Measurements from ENCODE around the gene FKBP5.
A peak's percentile ranks its signal among the peaks of the same experiment; 100 is the strongest.
"Not testable (repeated sequence)": the region's sequence is repeated elsewhere in the genome, so short reads cannot be mapped to it uniquely, and the experiment has no call there.

The FKBP5 gene

GRCh38 chr6:35602133-35602946, 86.4 kb downstream of the FKBP5 start:
- H3K9me3 ChIP-seq (ENCODE audit: insufficient read depth, low read depth, low read length) = no peaks in the 10 kb centered on the region
- H3K4me3 ChIP-seq (ENCODE audit: low read length) = no peak overlapping the region
- H3K27me3 ChIP-seq (ENCODE audit: insufficient read depth, low read length) = no peaks in the 10 kb centered on the region
- H3K36me3 ChIP-seq (ENCODE audit: insufficient read depth, low read depth, low read length) = peaks cover 2% of the 10 kb centered on the region; the same call in 1 of the 2 replicates
- peak overlapping the region; percentile 3; the same call in 1 of the 2 replicates for H3K9ac ChIP-seq (ENCODE audit: low read depth, low read length)
- peaks cover 27% of the 10 kb centered on the region; the same call in 1 of the 2 replicates for H3K4me1 ChIP-seq (ENCODE audit: insufficient read depth, low read length)
- no peak overlapping the region for H3K27ac ChIP-seq (ENCODE audit: low read length)

- Histone ChIP-seq H3K36me3 (ENCODE audit: insufficient read depth, low read depth, low read length) (peaks cover 10% of the 10 kb centered on the region; the same call in 1 of the 2 replicates), H3K9ac (ENCODE audit: low read depth, low read length) (peak overlapping the region; percentile 3; the same call in 1 of the 2 replicates), H3K27me3 (ENCODE audit: insufficient read depth, low read length) (no peaks in the 10 kb centered on the region), H3K9me3 (ENCODE audit: insufficient read depth, low read depth, low read length) (no peaks in the 10 kb centered on the region), H3K4me3 (ENCODE audit: low read length) (peak overlapping the region; percentile 4; the same call in 1 of the 2 replicates), H3K27ac (ENCODE audit: low read length) (no peak overlapping the region), H3K4me1 (ENCODE audit: insufficient read depth, low read length) (peaks cover 27% of the 10 kb centered on the region; the same call in 1 of the 2 replicates)
These were observed 87.2 kb downstream of the FKBP5 start for GRCh38 chr6:35601331-35602132.

GRCh38 chr6:35600659-35601125, 88.0 kb downstream of the FKBP5 start:
- H3K9ac ChIP-seq (ENCODE audit: low read depth, low read length) = no peak overlapping the region
- H3K36me3 ChIP-seq (ENCODE audit: insufficient read depth, low read depth, low read length) = peaks cover 12% of the 10 kb centered on the region; the same call in 1 of the 2 replicates
- no peak overlapping the region for H3K27ac ChIP-seq (ENCODE audit: low read length)
- H3K4me1 ChIP-seq (ENCODE audit: insufficient read depth, low read length) = peaks cover 27% of the 10 kb centered on the region; the same call in 1 of the 2 replicates
- H3K27me3 ChIP-seq (ENCODE audit: insufficient read depth, low read length) = no peaks in the 10 kb centered on the region
- H3K9me3 ChIP-seq (ENCODE audit: insufficient read depth, low read depth, low read length) = no peaks in the 10 kb centered on the region
- H3K4me3 ChIP-seq (ENCODE audit: low read length) = no peak overlapping the region

GRCh38 chr6:35599761-35600658, 88.7 kb downstream of the FKBP5 start:
- Histone ChIP-seq H3K36me3 (ENCODE audit: insufficient read depth, low read depth, low read length) (peaks cover 17% of the 10 kb centered on the region; the same call in 1 of the 2 replicates), H3K9me3 (ENCODE audit: insufficient read depth, low read depth, low read length) (no peaks in the 10 kb centered on the region), H3K27ac (ENCODE audit: low read length) (no peak overlapping the region), H3K27me3 (ENCODE audit: insufficient read depth, low read length) (no peaks in the 10 kb centered on the region), H3K4me3 (ENCODE audit: low read length) (no peak overlapping the region), H3K4me1 (ENCODE audit: insufficient read depth, low read length) (peaks cover 27% of the 10 kb centered on the region; the same call in 1 of the 2 replicates), H3K9ac (ENCODE audit: low read depth, low read length) (no peak overlapping the region)

- Histone ChIP-seq H3K36me3 (ENCODE audit: insufficient read depth, low read depth, low read length) (peaks cover 20% of the 10 kb centered on the region; the same call in 1 of the 2 replicates), H3K4me1 (ENCODE audit: insufficient read depth, low read length) (peaks cover 27% of the 10 kb centered on the region; the same call in 1 of the 2 replicates)
- H3K27ac ChIP-seq (ENCODE audit: low read length); H3K9me3 ChIP-seq (ENCODE audit: insufficient read depth, low read depth, low read length); H3K27me3 ChIP-seq (ENCODE audit: insufficient read depth, low read length); H3K4me3 ChIP-seq (ENCODE audit: low read length); H3K9ac ChIP-seq (ENCODE audit: low read depth, low read length): not testable (repeated sequence)
These were observed 90.1 kb downstream of the FKBP5 start for GRCh38 chr6:35598621-35599020.

GRCh38 chr6:35596448-35597442, 92.0 kb downstream of the FKBP5 start:
- no peaks in the 10 kb centered on the region for H3K9me3 ChIP-seq (ENCODE audit: insufficient read depth, low read depth, low read length)
- H3K4me3 ChIP-seq (ENCODE audit: low read length) = no peak overlapping the region
- H3K9ac ChIP-seq (ENCODE audit: low read depth, low read length) = no peak overlapping the region
- H3K36me3 ChIP-seq (ENCODE audit: insufficient read depth, low read depth, low read length) = peaks cover 20% of the 10 kb centered on the region; the same call in 1 of the 2 replicates
- H3K27me3 ChIP-seq (ENCODE audit: insufficient read depth, low read length) = no peaks in the 10 kb centered on the region
- H3K27ac ChIP-seq (ENCODE audit: low read length) = no peak overlapping the region
- peaks cover 12% of the 10 kb centered on the region; the same call in 1 of the 2 replicates for H3K4me1 ChIP-seq (ENCODE audit: insufficient read depth, low read length)

- no peaks in the 10 kb centered on the region for H3K9me3 ChIP-seq (ENCODE audit: insufficient read depth, low read depth, low read length)
- H3K4me1 ChIP-seq (ENCODE audit: insufficient read depth, low read length) = no peaks in the 10 kb centered on the region
- H3K9ac ChIP-seq (ENCODE audit: low read depth, low read length) = no peak overlapping the region
- H3K27ac ChIP-seq (ENCODE audit: low read length) = no peak overlapping the region
- H3K4me3 ChIP-seq (ENCODE audit: low read length) = no peak overlapping the region
- H3K36me3 ChIP-seq (ENCODE audit: insufficient read depth, low read depth, low read length) = peaks cover 29% of the 10 kb centered on the region; the same call in 1 of the 2 replicates
- H3K27me3 ChIP-seq (ENCODE audit: insufficient read depth, low read length) = no peaks in the 10 kb centered on the region
These were observed 94.1 kb downstream of the FKBP5 start for GRCh38 chr6:35594503-35595186.

- H3K9me3 ChIP-seq (ENCODE audit: insufficient read depth, low read depth, low read length) = no peaks in the 10 kb centered on the region
- H3K36me3 ChIP-seq (ENCODE audit: insufficient read depth, low read depth, low read length) = peaks cover 31% of the 10 kb centered on the region; the same call in 1 of the 2 replicates
- no peaks in the 10 kb centered on the region for H3K27me3 ChIP-seq (ENCODE audit: insufficient read depth, low read length)
- H3K4me1 ChIP-seq (ENCODE audit: insufficient read depth, low read length) = no peaks in the 10 kb centered on the region
- H3K9ac ChIP-seq (ENCODE audit: low read depth, low read length) = no peak overlapping the region; the same call in 1 of the 2 replicates
- H3K27ac ChIP-seq (ENCODE audit: low read length) = no peak overlapping the region
- no peak overlapping the region for H3K4me3 ChIP-seq (ENCODE audit: low read length)
These were observed 96.5 kb downstream of the FKBP5 start for GRCh38 chr6:35592178-35592577.

GRCh38 chr6:35590622-35591066, 98.1 kb downstream of the FKBP5 start:
- no peaks in the 10 kb centered on the region for H3K9me3 ChIP-seq (ENCODE audit: insufficient read depth, low read depth, low read length)
- no peaks in the 10 kb centered on the region for H3K4me1 ChIP-seq (ENCODE audit: insufficient read depth, low read length)
- no peak overlapping the region for H3K27ac ChIP-seq (ENCODE audit: low read length)
- peaks cover 35% of the 10 kb centered on the region; the same call in 1 of the 2 replicates for H3K36me3 ChIP-seq (ENCODE audit: insufficient read depth, low read depth, low read length)
- H3K9ac ChIP-seq (ENCODE audit: low read depth, low read length) = no peak overlapping the region
- no peaks in the 10 kb centered on the region for H3K27me3 ChIP-seq (ENCODE audit: insufficient read depth, low read length)
- no peak overlapping the region for H3K4me3 ChIP-seq (ENCODE audit: low read length)
